ENCODE results near the gene ARAP1. TPM values are rescaled to one million over a fixed set of nuclear protein-coding genes. Genes with fewer than 3 reads are reported as not detected.

Gene ARAP1
- total RNA-seq, 1 experiment from 2014 or later = 47.0 TPM

- H3K4me3 Mint-ChIP-seq (ENCODE audit: unreplicated experiment) = no peak overlapping the region
- H3K27me3 Mint-ChIP-seq (ENCODE audit: insufficient read depth, unreplicated experiment) = peaks cover 16% of the 10 kb centered on the region
- H3K27ac Mint-ChIP-seq (ENCODE audit: low read depth, unreplicated experiment) = no peak overlapping the region
- H3K9me3 Mint-ChIP-seq (ENCODE audit: unreplicated experiment) = no peaks in the 10 kb centered on the region
- no TSS peak for BruUV-seq (replicated peaks)
- H3K4me1 Mint-ChIP-seq (ENCODE audit: insufficient read depth, unreplicated experiment) = peaks cover 13% of the 10 kb centered on the region
- intact Hi-C loops (cut with micrococcal nuclease) = no loop called here
- no peaks in the 10 kb centered on the region for H3K36me3 Mint-ChIP-seq (ENCODE audit: insufficient read depth, unreplicated experiment)
- CTCF ChIA-PET = interaction anchor here (0.6 to 3.1 kb wide), 4 partner anchors 157 to 475 kb away, joined by 3 to 8 read pairs (median 3); no protein-coding TSS in a partner anchor
- POLR2A ChIA-PET = no interaction called here
- DNase-seq (ENCODE audit: unreplicated experiment) = no peak
- TF ChIP-seq CTCF (IDR thresholded peaks at IDR 0.05; ENCODE audit: unreplicated experiment) = no peak
Measured at GRCh38 chr11:72636376-72636775, 115.8 kb downstream of the ARAP1 start.

GRCh38 chr11:72635933-72636332 lies 116.3 kb downstream of the ARAP1 start:
- ChIA-PET CTCF (interaction anchor here (0.9 to 3.1 kb wide), 5 partner anchors 50 to 1651 kb away, joined by 3 to 8 read pairs (median 4); no protein-coding TSS in a partner anchor), POLR2A (no interaction called here)
- TF ChIP-seq CTCF (IDR thresholded peaks at IDR 0.05; ENCODE audit: unreplicated experiment) = no peak
- Mint-ChIP-seq H3K9me3 (ENCODE audit: unreplicated experiment) (no peaks in the 10 kb centered on the region), H3K4me1 (ENCODE audit: insufficient read depth, unreplicated experiment) (peaks cover 13% of the 10 kb centered on the region), H3K27me3 (ENCODE audit: insufficient read depth, unreplicated experiment) (peaks cover 16% of the 10 kb centered on the region), H3K36me3 (ENCODE audit: insufficient read depth, unreplicated experiment) (no peaks in the 10 kb centered on the region), H3K27ac (ENCODE audit: low read depth, unreplicated experiment) (no peak overlapping the region), H3K4me3 (ENCODE audit: unreplicated experiment) (no peak overlapping the region)
- no TSS peak for BruUV-seq (replicated peaks)
- intact Hi-C loops (cut with micrococcal nuclease) = no loop called here
- no peak for DNase-seq (ENCODE audit: unreplicated experiment)

- intact Hi-C loops (cut with micrococcal nuclease) = no loop called here
- no peak overlapping the region for H3K27ac Mint-ChIP-seq (ENCODE audit: low read depth, unreplicated experiment)
- no peaks in the 10 kb centered on the region for H3K9me3 Mint-ChIP-seq (ENCODE audit: unreplicated experiment)
- CTCF ChIA-PET = interaction anchor here (0.7 to 3.1 kb wide), 6 partner anchors 23 to 1652 kb away, joined by 3 to 8 read pairs (median 4); no protein-coding TSS in a partner anchor
- H3K36me3 Mint-ChIP-seq (ENCODE audit: insufficient read depth, unreplicated experiment) = no peaks in the 10 kb centered on the region
- TF ChIP-seq CTCF (IDR thresholded peaks at IDR 0.05; ENCODE audit: unreplicated experiment) = no peak
- H3K27me3 Mint-ChIP-seq (ENCODE audit: insufficient read depth, unreplicated experiment) = peaks cover 19% of the 10 kb centered on the region
- no TSS peak for BruUV-seq (replicated peaks)
- peaks cover 16% of the 10 kb centered on the region for H3K4me1 Mint-ChIP-seq (ENCODE audit: insufficient read depth, unreplicated experiment)
- POLR2A ChIA-PET = no interaction called here
- no peak for DNase-seq (ENCODE audit: unreplicated experiment)
- H3K4me3 Mint-ChIP-seq (ENCODE audit: unreplicated experiment) = no peak overlapping the region
Measured at GRCh38 chr11:72635309-72635915, 116.8 kb downstream of the ARAP1 start.

Small RNA genes lying within 50 kb of the gene (microRNA-seq; reads per million reads assigned to microRNA genes)
- not detected for gene MIR4692

Other genes with a start within 250 kb of the ARAP1 start
- gene PDE2A, start 78.0 kb downstream of the ARAP1 start, total RNA-seq (2022) = 1.9 and 3.3 TPM in 2 replicates
- gene STARD10, start 41.6 kb upstream of the ARAP1 start, total RNA-seq (2022) = 10.6 and 16.9 TPM in 2 replicates
- gene ATG16L2, start 62.0 kb upstream of the ARAP1 start, total RNA-seq (2022) = 9.9 and 11.2 TPM in 2 replicates

Data from MCF 10A (cell line).